Peyer's patch (tissue), 4 donors: ENCODE results near the gene SHROOM2. TPM values are rescaled to one million over a fixed set of nuclear protein-coding genes. Genes with fewer than 3 reads are reported as not detected.
"Not testable (repeated sequence)": the region's sequence is repeated elsewhere in the genome, so short reads cannot be mapped to it uniquely, and the experiment has no call there.

Experiments used
- DNase-seq, 3 donors: peaks; one replicate each; pipeline ENCODE4 v3.0.0-alpha.2; 2017 to 2019
- H3K27ac ChIP-seq, 4 donors: fragments of 200-600 bp; sonication (generic); one replicate each; pipeline ENCODE4 v1.5.1; 2016 to 2019
- H3K27me3 ChIP-seq, 2 donors: fragments of 200-600 bp; sonication (generic); one replicate each; pipeline ENCODE4 v1.5.1; 2019
- H3K36me3 ChIP-seq, 3 donors: fragments of 200-600 bp; sonication (generic); one replicate each; pipeline ENCODE4 v1.5.1; 2016 to 2019
- H3K4me1 ChIP-seq, 4 donors: fragments of 200-600 bp; sonication (generic); one replicate each; pipeline ENCODE4 v1.5.1; 2016 to 2019
- H3K4me3 ChIP-seq, 4 donors: fragments of 200-600 bp; sonication (generic); 1 replicate in 3 of 4; 2 replicates in 1 of 4; pipeline ENCODE4 v1.5.1; 2016 to 2019; ENCODE audit warnings: mild to moderate bottlenecking in 1 of 4
- H3K9me3 ChIP-seq, 4 donors: fragments of 200-600 bp; sonication (generic); one replicate each; pipeline ENCODE4 v1.5.1; 2016 to 2019; ENCODE audit warnings: mild to moderate bottlenecking in 1 of 4
- POLR2A ChIP-seq, 2 donors: fragments of 450-650 bp; IDR thresholded peaks; one replicate each; pipeline ENCODE4 v1.5.1; 2017; ENCODE audit warnings: antibody characterized with exemption in 2 of 2, mild to moderate bottlenecking in 2 of 2, moderate library complexity in 2 of 2
- total RNA-seq, 4 donors: library from RNA; depleted of rRNA; stranded (reverse); fragments of >200 nt; gene quantifications; one replicate each; pipeline ENCODE4 v1.1.0, GENCODE V29; 2016
- TF ChIP-seq, protein P1 (sequence below), 6 experiments: fragments of 450-650 bp in 4 of 6; fragments of 200-600 bp in 2 of 6; sonication (generic) in 1 of 6; IDR thresholded peaks; one replicate each; pipeline ENCODE4 v1.5.1; 2017 to 2019; ENCODE audit warnings: antibody characterized with exemption in 6 of 6, mild to moderate bottlenecking in 3 of 6, moderate library complexity in 1 of 6

The SHROOM2 gene
- total RNA-seq, 4 donors from 2014 or later = 1.8 to 7.4 (median 3.3) TPM

DNA sequence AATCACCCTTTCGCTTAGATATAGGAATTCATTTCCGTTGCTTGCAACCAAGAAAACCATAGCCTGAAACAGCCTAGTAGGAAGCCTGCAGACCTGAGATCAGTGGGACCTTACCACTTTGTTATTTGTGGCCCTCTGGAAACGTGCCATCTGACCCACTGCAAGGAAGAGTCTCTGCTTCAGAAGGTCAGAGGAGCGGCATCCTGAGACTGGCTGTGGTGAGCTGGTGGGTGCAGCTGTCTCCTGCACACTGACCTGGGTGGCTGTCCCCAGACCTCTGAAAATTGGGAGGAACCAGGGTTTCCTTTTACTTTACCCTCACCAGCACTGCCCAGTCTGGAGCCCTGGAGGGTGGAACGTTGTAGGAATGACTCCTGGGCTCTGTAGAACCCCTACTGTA lies 18.2 kb downstream of the SHROOM2 start:
- Histone ChIP-seq H3K27me3 (no peaks in the 10 kb centered on the region), H3K36me3 (no peaks in the 10 kb centered on the region), H3K9me3 (no peaks in the 10 kb centered on the region), H3K4me3 (no peak overlapping the region), H3K27ac (no peak overlapping the region), H3K4me1 (no peaks in the 10 kb centered on the region)
- no peak for TF ChIP-seq POLR2A (IDR thresholded peaks at IDR 0.05)
- TF ChIP-seq, protein P1, sequence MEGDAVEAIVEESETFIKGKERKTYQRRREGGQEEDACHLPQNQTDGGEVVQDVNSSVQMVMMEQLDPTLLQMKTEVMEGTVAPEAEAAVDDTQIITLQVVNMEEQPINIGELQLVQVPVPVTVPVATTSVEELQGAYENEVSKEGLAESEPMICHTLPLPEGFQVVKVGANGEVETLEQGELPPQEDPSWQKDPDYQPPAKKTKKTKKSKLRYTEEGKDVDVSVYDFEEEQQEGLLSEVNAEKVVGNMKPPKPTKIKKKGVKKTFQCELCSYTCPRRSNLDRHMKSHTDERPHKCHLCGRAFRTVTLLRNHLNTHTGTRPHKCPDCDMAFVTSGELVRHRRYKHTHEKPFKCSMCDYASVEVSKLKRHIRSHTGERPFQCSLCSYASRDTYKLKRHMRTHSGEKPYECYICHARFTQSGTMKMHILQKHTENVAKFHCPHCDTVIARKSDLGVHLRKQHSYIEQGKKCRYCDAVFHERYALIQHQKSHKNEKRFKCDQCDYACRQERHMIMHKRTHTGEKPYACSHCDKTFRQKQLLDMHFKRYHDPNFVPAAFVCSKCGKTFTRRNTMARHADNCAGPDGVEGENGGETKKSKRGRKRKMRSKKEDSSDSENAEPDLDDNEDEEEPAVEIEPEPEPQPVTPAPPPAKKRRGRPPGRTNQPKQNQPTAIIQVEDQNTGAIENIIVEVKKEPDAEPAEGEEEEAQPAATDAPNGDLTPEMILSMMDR (IDR thresholded peaks at IDR 0.05) = no peak
- no peak for DNase-seq

DNA sequence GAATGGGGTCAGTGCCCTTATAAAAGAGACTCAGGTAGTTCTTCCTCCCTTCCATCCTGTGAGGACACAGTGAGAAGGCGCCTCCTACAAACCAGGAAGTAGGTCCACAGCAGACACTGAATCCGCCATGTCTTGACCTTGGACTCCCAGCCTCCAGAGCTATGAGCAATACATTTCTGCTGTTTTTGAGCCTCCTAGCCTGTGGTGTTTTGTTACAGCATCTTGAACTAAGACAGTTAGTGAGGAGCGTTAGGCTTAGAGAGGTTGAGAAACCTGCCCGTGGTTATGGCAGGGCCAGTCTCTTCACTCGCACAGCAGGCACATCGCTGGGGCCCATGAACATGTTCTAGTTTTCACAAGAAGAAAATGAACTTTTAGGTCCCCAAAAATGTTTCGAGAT lies 19.7 kb downstream of the SHROOM2 start:
- Histone ChIP-seq H3K27ac (no peak overlapping the region), H3K4me1 (no peaks in the 10 kb centered on the region), H3K36me3 (no peaks in the 10 kb centered on the region), H3K4me3 (no peak overlapping the region), H3K9me3 (no peaks in the 10 kb centered on the region), H3K27me3 (no peaks in the 10 kb centered on the region)
- TF ChIP-seq POLR2A (IDR thresholded peaks at IDR 0.05) = no peak
- TF ChIP-seq, protein P1 (IDR thresholded peaks at IDR 0.05) = no peak
- DNase-seq = no peak

DNA sequence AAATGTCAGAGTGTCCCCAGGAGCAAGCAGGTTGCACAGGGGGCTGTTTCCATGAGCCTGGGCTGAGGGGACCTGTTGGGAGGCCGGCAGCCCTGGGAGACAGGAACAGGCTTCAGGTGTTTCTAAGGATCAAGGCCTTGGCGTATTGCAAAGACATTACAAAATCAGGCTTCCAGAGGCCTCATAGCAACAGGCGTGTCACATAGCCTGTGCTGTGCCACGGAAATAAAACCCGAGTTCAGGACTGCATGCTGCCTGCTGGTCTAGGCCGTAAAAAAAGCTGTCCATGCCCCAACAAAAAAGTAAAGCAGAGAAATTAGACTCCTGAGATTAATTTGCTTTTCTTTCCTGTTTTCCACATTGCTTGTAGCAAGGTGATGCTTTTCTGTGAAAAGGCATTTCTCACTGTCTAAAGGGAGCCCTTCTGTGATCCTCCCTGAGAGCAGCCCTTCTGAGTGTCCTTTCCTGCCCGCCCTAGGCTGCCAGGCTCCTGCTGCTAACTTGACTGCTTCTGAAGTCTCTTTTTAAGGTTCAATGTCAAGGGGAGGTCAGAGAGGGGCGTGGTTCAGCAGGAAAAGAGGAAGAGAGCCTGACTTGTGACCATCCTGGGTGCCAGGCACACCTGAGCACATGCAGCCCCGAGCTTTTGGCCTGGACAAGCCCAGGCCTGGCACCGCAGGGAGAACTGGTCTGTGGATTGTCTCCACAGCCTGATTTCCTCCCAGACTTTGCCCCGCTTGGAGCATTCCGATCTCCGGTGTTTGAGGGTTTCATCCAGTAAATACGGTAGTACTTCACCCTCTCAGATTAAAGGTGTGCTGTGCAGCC lies 21.3 kb downstream of the SHROOM2 start:
- Histone ChIP-seq H3K9me3 (no peaks in the 10 kb centered on the region), H3K27me3 (no peaks in the 10 kb centered on the region), H3K36me3 (no peaks in the 10 kb centered on the region), H3K27ac (no peak overlapping the region), H3K4me1 (no peaks in the 10 kb centered on the region), H3K4me3 (no peak overlapping the region)
- TF ChIP-seq, protein P1 (IDR thresholded peaks at IDR 0.05) = no peak
- TF ChIP-seq POLR2A (IDR thresholded peaks at IDR 0.05) = no peak
- no peak for DNase-seq

DNA sequence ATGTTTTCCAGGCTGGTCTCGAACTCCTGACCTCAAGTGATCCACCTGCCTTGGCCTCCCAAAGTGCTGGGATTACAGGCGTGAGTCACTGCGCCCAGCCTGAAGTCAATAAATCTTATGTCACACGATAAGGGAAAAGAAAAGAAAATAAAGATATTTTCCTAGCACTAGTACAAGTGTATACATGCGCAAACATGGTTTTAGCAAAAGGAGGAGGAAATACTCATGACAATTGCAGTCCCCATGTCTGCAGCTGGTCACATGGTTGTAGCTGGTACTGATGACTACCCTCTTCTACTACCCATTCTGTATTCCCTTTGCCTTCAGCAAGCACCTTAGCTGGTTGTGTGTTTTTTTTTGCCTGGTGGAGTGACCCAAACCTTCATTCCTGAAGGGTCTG lies 23.6 kb downstream of the SHROOM2 start:
- H3K4me1 ChIP-seq, H3K27me3 ChIP-seq, DNase-seq, H3K4me3 ChIP-seq, H3K36me3 ChIP-seq, H3K9me3 ChIP-seq, H3K27ac ChIP-seq: not testable (repeated sequence)

DNA sequence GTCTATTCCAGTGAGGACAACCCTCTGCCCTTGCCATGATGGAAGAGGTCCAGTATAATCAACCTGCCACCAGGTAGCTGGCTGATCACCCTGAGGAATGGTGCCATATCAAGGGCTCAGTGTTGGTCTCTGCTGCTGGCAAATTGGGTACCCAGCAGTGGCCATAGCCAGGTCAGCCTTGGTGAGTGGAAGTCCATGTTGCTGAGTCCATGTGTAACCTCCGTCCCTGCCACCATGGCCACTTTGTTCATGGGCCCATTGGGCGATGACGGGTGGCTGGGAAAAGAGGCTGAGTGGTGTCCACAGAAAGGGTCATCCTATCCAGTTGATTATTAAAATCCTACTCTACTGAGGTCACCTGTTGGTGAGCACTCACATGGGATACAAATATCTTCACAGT lies 24.9 kb downstream of the SHROOM2 start:
- DNase-seq, H3K4me1 ChIP-seq, H3K9me3 ChIP-seq, H3K4me3 ChIP-seq, H3K27me3 ChIP-seq, H3K27ac ChIP-seq, H3K36me3 ChIP-seq: not testable (repeated sequence)

DNA sequence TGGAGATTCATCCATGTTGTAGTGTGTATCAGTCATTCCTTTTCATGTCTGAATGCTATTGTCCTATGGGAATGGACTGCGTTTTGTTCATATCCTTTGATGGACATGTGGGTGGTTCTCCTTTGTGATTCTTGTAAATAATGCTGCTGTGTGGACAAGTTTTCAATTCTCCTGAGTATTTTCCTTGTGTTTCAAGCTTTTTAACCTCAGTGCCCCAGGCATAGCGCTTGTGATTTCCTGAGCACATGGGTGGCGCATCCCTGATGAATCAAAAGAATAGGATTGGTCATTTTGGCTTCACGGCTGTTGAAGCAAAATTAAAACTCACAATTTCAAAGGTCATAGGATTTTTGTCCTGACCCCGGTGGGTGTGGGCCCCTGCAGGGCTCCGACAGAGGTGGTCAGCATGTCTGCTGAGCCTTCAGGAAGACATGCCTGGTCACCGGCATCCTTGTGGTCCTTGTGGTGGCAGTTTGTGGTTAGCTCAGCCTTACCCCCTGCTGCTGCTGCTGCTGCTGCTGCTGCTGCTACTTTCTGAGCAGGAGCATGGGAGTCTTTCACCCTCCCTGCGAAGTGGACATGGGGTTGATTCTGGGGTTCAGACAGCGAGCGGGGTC lies 30.0 kb downstream of the SHROOM2 start:
- no peaks in the 10 kb centered on the region for H3K4me1 ChIP-seq
- H3K4me3 ChIP-seq = no peak overlapping the region
- no peak overlapping the region for H3K27ac ChIP-seq
- H3K36me3 ChIP-seq = no peaks in the 10 kb centered on the region
- H3K9me3 ChIP-seq = no peaks in the 10 kb centered on the region
- TF ChIP-seq, protein P1 (IDR thresholded peaks at IDR 0.05) = no peak
- no peak for TF ChIP-seq POLR2A (IDR thresholded peaks at IDR 0.05)
- no peaks in the 10 kb centered on the region for H3K27me3 ChIP-seq
- DNase-seq = no peak
